ENCODE results near the gene NXPH4.

Gene NXPH4

GRCh38 chr12:57273516-57273915, 56.9 kb downstream of the NXPH4 start:
- no peak for DNase-seq (ENCODE audit: low read depth, low spot score)
